Astrocyte (in vitro differentiated cells and primary cell): ENCODE data around the gene TBC1D16. TPM values are rescaled to one million over a fixed set of nuclear protein-coding genes. Genes with fewer than 3 reads are reported as not detected.

Experiments
- DNase-seq: peaks from one replicate; pipeline ENCODE4 v3.0.0-alpha.2; 2010; ENCODE audit warnings: low read depth
- FAIRE-seq: peaks from 2 replicates; lab custom pipeline; 2011; peaks lifted over from hg19 to GRCh38; lab: Jason Lieb, UNC
- H2AFZ ChIP-seq: 2 replicates; pipeline ENCODE4 v1.6.0; 2012; ENCODE audit warnings: low read depth, low read length, inconsistent platforms
- H3K27ac ChIP-seq: 2 replicates; pipeline ENCODE4 v1.5.1; 2011; ENCODE audit warnings: low read depth, low read length, inconsistent platforms
- H3K27me3 ChIP-seq: 2 replicates; pipeline ENCODE4 v1.6.0; 2011; ENCODE audit warnings: low read length, inconsistent platforms; ENCODE audit not compliant: insufficient read depth
- H3K36me3 ChIP-seq: 2 replicates; pipeline ENCODE4 v1.5.1; 2011; ENCODE audit warnings: low read length, inconsistent platforms; ENCODE audit not compliant: insufficient read depth
- H3K4me1 ChIP-seq: 2 replicates; pipeline ENCODE4 v1.5.1; 2011; ENCODE audit warnings: low read length, inconsistent platforms; ENCODE audit not compliant: insufficient read depth
- H3K4me2 ChIP-seq: 2 replicates; pipeline ENCODE4 v1.6.0; 2012; ENCODE audit warnings: low read length, inconsistent platforms
- H3K4me3 ChIP-seq: 2 replicates; pipeline ENCODE4 v1.5.1; 2011; ENCODE audit warnings: low read depth, mild to moderate bottlenecking, low read length, inconsistent platforms; ENCODE audit not compliant: insufficient read depth
- H3K79me2 ChIP-seq: 2 replicates; pipeline ENCODE4 v1.6.0; 2012; ENCODE audit warnings: mild to moderate bottlenecking, low read length, inconsistent platforms; ENCODE audit not compliant: insufficient read depth
- H3K9ac ChIP-seq: 2 replicates; pipeline ENCODE4 v1.6.0; 2012; ENCODE audit warnings: mild to moderate bottlenecking, low read length, inconsistent platforms
- H3K9me3 ChIP-seq: 2 replicates; pipeline ENCODE4 v1.5.1; 2012; ENCODE audit warnings: low read depth, mild to moderate bottlenecking, low read length, inconsistent platforms; ENCODE audit not compliant: insufficient read depth
- H4K20me1 ChIP-seq: 2 replicates; pipeline ENCODE4 v1.6.0; 2012; ENCODE audit warnings: low read length, inconsistent platforms; ENCODE audit not compliant: insufficient read depth
- H3K27ac Mint-ChIP-seq: one replicate; pipeline ENCODE4 v1.8.0; 2021; ENCODE audit warnings: mild to moderate bottlenecking, mixed read lengths; ENCODE audit not compliant: unreplicated experiment
- H3K27me3 Mint-ChIP-seq: one replicate; pipeline ENCODE4 v1.8.0; 2021; ENCODE audit warnings: low read depth, mixed read lengths; ENCODE audit not compliant: unreplicated experiment
- H3K36me3 Mint-ChIP-seq: one replicate; pipeline ENCODE4 v1.8.0; 2021; ENCODE audit warnings: low read depth, mixed read lengths; ENCODE audit not compliant: unreplicated experiment
- H3K4me1 Mint-ChIP-seq: one replicate; pipeline ENCODE4 v1.8.0; 2021; ENCODE audit warnings: low read depth, mixed read lengths; ENCODE audit not compliant: unreplicated experiment
- H3K4me3 Mint-ChIP-seq: one replicate; pipeline ENCODE4 v1.8.0; 2021; ENCODE audit warnings: mild to moderate bottlenecking, moderate library complexity, mixed read lengths; ENCODE audit not compliant: unreplicated experiment
- H3K9me3 Mint-ChIP-seq: one replicate; pipeline ENCODE4 v1.8.0; 2021; ENCODE audit warnings: mild to moderate bottlenecking, mixed read lengths; ENCODE audit not compliant: unreplicated experiment
- CTCF ChIP-seq: IDR thresholded peaks from 2 replicates; pipeline ENCODE4 v1.5.1; 2011; ENCODE audit warnings: low read depth, mild to moderate bottlenecking, inconsistent platforms, low read length, moderate library complexity; ENCODE audit not compliant: insufficient read depth
- EZH2 ChIP-seq: IDR thresholded peaks from 2 replicates; pipeline ENCODE4 v1.6.1; 2012; ENCODE audit warnings: mild to moderate bottlenecking, low read length, inconsistent platforms; ENCODE audit not compliant: insufficient read depth
- total RNA-seq: library from RNA; stranded (reverse); gene quantifications from 2 replicates; pipeline ENCODE4 v1.2.1, GENCODE V29; 2021

TBC1D16 gene
- total RNA-seq, 1 donor from 2014 or later: 37.6 TPM

DNA sequence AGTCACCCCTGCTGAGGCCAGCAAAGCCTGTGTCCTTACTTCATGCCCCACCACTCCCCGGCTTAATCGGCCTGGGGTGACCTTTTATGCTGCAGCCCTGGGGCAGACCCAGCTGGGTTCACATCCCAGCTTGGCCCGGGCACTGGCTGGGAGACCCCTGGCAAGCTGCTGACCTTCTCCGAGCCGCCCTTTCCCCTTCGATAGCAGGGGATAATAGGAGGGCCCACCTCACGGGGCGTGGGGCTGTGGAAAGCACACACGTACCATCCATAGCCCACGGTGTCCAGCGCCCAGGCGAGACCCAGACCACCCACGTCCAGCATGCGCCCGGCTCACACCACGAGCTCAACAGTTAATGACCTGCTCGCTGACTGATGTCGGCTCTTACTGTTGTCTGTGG, 26.8 kb downstream of the TBC1D16 start:
- Histone ChIP-seq H4K20me1 (peaks cover 53% of the 10 kb centered on the region), H3K79me2 (no peaks in the 10 kb centered on the region), H3K36me3 (no peaks in the 10 kb centered on the region), H3K4me1 (no peaks in the 10 kb centered on the region), H3K4me2 (no peak overlapping the region), H3K27me3 (no peaks in the 10 kb centered on the region), H3K27ac (no peak overlapping the region), H2AFZ (no peak overlapping the region), H3K4me3 (no peak overlapping the region), H3K9ac (no peak overlapping the region), H3K9me3 (no peaks in the 10 kb centered on the region)
- no peaks in the 10 kb centered on the region for H3K9me3 Mint-ChIP-seq
- DNase-seq (no peak), FAIRE-seq (no peak)
- no peaks in the 10 kb centered on the region for H3K36me3 Mint-ChIP-seq
- no peaks in the 10 kb centered on the region for H3K4me1 Mint-ChIP-seq
- TF ChIP-seq CTCF: no peak
- no peak for TF ChIP-seq EZH2
- no peaks in the 10 kb centered on the region for H3K27me3 Mint-ChIP-seq
- no peak overlapping the region for H3K27ac Mint-ChIP-seq
- H3K4me3 Mint-ChIP-seq: no peak overlapping the region

- no peak overlapping the region for H3K27ac ChIP-seq
- no peaks in the 10 kb centered on the region for H3K27me3 ChIP-seq
- Mint-ChIP-seq H3K36me3 (no peaks in the 10 kb centered on the region), H3K4me1 (no peaks in the 10 kb centered on the region), H3K27me3 (no peaks in the 10 kb centered on the region), H3K27ac (peak overlapping the region; percentile 66), H3K4me3 (no peak overlapping the region), H3K9me3 (no peaks in the 10 kb centered on the region)
- H2AFZ ChIP-seq: no peak overlapping the region
- H3K79me2 ChIP-seq: no peaks in the 10 kb centered on the region
- H4K20me1 ChIP-seq: peaks cover 49% of the 10 kb centered on the region
- H3K36me3 ChIP-seq: no peaks in the 10 kb centered on the region
- DNase-seq (peak; percentile 8), FAIRE-seq (no peak)
- no peak overlapping the region for H3K4me2 ChIP-seq
- H3K4me3 ChIP-seq: no peak overlapping the region
- no peaks in the 10 kb centered on the region for H3K9me3 ChIP-seq
- H3K9ac ChIP-seq: no peak overlapping the region
- TF ChIP-seq CTCF (peak; percentile 75), EZH2 (no peak)
- no peaks in the 10 kb centered on the region for H3K4me1 ChIP-seq
Measured at GRCh38 chr17:80008383-80008840, 27.3 kb downstream of the TBC1D16 start.

- Mint-ChIP-seq H3K27me3 (no peaks in the 10 kb centered on the region), H3K4me1 (no peaks in the 10 kb centered on the region), H3K27ac (no peak overlapping the region), H3K4me3 (no peak overlapping the region), H3K9me3 (no peaks in the 10 kb centered on the region), H3K36me3 (no peaks in the 10 kb centered on the region)
- Histone ChIP-seq H2AFZ (no peak overlapping the region), H3K36me3 (no peaks in the 10 kb centered on the region), H3K9ac (no peak overlapping the region), H3K9me3 (no peaks in the 10 kb centered on the region), H3K27ac (no peak overlapping the region), H4K20me1 (peaks cover 45% of the 10 kb centered on the region), H3K27me3 (no peaks in the 10 kb centered on the region), H3K79me2 (no peaks in the 10 kb centered on the region), H3K4me2 (no peak overlapping the region), H3K4me3 (no peak overlapping the region), H3K4me1 (no peaks in the 10 kb centered on the region)
- FAIRE-seq (no peak), DNase-seq (no peak)
- TF ChIP-seq EZH2: no peak
- no peak for TF ChIP-seq CTCF
Measured at GRCh38 chr17:80007939-80008338, 27.7 kb downstream of the TBC1D16 start.
